HG03354 (cell line): ENCODE data around the gene TAF15.

Source experiments
- ATAC-seq: cut with Tn5 transposase; IDR thresholded peaks from one replicate; pipeline ENCODE4 v1.9.1; 2021; ENCODE audit warnings: mild to moderate bottlenecking; ENCODE audit not compliant: unreplicated experiment, poor library complexity, severe bottlenecking

Gene TAF15

DNA sequence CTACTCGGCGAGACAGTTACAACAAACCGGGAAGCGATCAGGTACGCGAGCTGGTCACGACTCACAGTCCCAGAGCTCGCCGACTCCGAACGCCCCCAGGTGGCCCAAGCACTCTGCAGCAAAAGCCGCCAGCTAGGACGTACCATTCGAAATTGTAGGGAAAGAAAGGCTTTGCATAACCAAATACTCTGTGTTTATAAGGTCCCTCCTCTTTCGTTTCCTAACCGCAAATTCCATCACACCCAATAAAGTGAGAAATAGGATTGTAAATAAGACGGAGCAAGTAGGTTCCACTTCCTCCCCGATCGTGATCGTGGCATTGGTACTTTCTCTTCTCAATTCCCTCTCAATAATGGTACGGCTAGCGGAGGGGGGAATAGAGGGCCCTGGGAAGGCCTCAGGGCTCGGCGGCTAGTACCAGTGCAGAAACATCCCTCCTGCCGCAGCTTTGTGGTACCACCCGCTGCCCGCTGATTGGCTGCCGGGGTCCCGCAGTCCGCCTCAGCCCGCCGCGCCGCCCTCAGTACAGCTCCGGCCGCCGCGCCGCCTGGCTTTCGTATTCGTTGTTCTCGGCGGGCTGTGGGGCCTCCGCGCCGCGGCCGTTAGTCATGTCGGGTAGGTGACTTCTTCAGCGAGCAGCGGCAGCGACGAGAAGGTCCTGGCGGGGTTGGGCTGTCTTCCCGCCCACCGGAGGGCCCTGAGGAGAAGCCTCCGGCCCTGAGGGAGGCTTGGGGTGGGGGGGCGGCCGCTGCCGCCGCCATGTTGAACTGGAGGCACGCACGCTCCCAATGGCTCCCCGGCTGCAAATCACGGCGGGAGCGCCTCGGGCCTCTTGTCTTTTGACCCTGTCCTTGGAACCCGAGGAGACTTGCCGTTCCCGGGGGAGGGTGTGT lies at the start of gene TAF15:
TAF15 (plus strand) TSS at position 523 of the 893 bp plus-strand sequence; CDS start at position 609, 86 bp downstream.
- ATAC-seq, result peak; percentile 92

- ATAC-seq, result no peak
Observed at GRCh38 chr17:35760587-35760986, 48.7 kb upstream of the TAF15 start, which contains the start of gene C17orf50. TSS of gene C17orf50 (plus strand) at chr17:35760887. CDS start at chr17:35760942, 55 bp downstream.

- ATAC-seq, result no peak
Observed at GRCh38 chr17:35761601-35762000, 47.7 kb upstream of the TAF15 start.

- no peak for ATAC-seq
Observed at GRCh38 chr17:35763767-35764122, 45.5 kb upstream of the TAF15 start.

DNA sequence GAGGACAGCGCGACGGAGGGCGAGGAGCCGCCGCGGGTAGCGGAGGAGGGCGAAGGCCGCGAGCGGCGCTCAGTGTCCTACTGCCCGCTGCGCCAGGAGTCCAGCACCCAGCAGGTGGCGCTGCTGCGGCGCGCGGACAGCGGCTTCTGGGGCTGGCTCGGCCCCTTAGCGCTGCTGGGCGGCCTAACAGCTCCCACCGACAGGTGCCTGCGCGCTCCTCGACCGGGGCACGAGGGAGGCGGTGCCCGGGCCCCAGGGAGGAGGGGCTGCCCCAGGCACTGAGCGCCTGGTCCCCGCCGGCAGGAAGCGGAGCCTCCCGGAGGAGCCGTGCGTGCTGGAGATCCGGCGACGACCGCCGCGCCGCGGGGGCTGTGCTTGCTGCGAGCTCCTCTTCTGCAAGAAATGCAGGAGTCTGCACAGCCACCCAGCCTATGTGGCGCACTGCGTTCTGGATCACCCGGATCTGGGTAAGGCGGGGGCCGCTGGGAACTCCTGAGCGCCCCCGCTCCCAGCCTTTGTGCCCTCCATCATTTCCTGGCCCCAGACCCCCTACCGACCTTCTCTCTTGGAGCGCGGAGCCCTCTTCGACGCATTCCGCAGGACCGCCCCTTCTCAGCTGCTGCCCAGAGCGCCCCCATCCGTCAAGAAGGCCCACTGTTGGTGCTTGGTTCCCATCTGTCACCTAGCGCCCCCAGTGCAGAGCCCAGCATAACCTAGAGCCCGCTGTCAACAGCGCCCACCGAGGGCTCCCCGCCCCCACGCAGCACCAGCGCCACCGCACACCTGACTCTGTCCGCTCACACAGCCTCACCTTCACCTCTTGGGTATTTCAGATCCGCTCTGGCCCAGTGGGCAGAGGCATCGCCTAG lies 44.9 kb upstream of the TAF15 start:
- peak; percentile 88 for ATAC-seq

DNA sequence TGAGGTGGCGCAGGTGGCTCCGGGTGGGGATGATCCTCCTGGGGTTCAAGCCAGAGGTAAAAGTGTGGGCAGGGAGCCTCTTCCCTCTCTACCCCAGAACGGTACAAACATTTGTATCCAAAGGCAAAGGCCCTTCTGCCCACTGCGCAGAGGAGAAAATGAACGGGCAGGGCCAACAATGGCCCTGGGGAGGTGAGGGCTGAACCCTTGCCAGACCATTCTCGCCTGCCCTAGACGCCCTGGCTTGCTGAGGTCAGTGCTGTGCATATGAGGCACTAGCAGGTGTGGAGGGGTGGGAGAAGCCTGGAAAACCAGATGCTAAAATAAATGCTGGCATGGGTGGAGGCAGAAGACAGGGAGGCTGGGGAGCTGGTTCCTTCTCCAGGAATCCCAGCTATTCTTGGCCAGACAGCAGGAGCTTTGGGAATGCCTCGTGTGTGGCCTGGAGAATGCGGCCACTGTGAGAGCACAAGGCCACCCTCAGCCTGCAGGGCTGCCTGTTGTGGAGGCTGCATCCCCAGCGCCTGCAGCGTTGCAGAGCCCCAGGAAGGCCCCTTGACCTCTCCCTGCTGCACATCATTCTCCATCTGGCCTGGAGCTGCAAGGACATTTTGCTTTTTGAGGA lies 44.1 kb upstream of the TAF15 start:
- ATAC-seq, result no peak

- ATAC-seq, result no peak
Observed at GRCh38 chr17:35765756-35766488, 43.4 kb upstream of the TAF15 start.

GRCh38 chr17:35766489-35766877 lies 42.8 kb upstream of the TAF15 start:
- no peak for ATAC-seq

DNA sequence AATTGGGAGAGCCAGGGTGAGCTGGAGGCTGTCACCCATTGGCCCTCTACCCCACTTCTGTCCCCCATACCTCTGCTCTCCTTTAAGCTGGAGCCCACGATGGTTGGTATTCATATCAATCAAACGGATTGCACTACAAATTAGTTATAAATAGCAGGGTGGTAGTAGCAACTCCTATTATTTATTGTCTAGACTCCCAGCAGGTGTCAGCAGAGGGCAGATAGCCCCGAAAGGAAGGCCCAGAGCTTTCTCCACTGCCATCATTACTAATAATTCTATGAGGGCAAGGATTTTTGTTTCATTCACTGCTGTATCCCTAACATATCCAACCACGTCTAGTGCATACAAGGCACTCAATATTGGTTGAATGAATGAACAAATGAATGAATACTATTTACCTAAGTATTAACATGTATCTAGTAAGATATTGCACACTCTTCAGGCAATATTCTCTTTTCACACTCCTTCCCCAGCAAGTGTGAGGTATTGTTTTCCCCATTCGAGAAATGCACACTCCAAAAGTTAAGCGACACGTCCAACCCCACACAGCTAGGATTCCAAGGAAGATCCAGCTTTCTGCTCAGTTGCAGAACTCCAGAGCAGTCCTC lies 42.3 kb upstream of the TAF15 start:
- no peak for ATAC-seq

- no peak for ATAC-seq
Observed at GRCh38 chr17:35768797-35769196, 40.5 kb upstream of the TAF15 start.

DNA sequence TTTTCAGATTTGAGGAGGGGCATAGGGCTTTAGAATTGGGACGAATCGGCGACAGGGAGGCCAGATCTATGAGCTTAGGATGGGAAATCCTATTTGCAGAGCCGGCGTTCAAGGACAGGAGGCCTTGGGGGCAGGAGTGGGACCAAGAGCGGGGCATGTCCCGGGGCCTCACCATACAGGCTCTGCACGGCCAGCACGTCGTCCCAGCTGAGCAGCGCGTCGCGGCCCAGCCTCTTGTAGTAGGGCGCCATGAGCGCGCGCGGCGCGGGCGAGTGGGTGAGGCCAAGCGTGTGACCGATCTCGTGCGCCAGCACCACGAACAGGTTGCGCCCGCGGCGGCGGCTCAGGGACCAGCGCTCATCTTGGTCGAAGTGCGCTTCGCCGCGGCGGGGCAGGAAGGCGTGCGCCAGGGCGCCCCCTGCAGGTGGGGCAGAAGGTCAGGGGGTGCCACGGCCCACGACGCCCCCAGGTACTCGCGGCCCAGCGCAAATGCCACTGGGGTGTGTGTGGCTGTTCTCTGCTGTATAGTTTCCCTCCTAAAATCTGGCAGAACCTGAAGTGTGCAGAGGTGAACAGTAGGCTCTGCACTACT lies 39.3 kb upstream of the TAF15 start:
- ATAC-seq, result no peak

DNA sequence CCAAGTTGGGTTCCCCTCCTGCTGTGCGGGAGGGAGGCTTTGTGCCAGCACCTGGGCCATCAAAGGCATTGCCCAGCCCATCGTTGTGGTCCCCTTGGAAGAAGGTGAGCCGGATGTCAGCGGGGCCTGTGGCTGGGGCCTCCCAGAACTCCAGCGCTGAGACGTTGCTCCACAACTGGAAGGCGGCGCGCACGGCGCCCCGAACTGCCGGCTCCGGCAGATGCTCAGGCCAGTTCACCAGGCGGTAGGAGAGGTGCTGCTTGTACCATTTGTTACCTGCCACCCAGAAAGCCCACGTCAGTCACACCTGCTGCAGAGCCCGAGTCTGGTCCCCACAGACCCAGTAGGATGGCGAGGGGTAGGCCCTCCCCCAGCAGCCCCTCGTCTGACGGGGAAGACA lies 36.2 kb upstream of the TAF15 start:
- no peak for ATAC-seq

GRCh38 chr17:35773679-35774425 lies 35.4 kb upstream of the TAF15 start:
- no peak for ATAC-seq

- no peak for ATAC-seq
Observed at GRCh38 chr17:35774499-35774898, 34.8 kb upstream of the TAF15 start.

- ATAC-seq, result no peak
Observed at GRCh38 chr17:35775039-35775438, 34.2 kb upstream of the TAF15 start.

DNA sequence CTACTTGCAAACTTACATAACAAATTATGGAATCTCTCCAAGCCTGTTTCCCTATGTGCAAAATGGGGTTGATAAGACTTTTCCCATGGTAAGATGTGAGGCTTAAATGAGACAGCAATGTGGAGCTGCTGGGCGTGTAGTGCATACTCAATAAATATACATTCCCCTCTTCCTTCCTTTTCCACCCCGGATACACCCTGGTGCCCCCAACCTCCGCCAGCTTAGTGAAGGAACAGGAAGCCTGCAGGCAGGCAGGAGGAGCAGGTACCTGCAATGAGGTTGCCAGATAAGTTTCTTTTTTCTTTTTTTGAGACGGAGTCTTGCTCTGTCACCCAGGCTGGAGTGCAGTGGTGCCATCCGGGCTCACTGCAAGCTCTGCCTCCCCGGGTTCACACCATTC lies 33.7 kb upstream of the TAF15 start:
- ATAC-seq, result no peak

GRCh38 chr17:35778641-35779196 lies 30.6 kb upstream of the TAF15 start:
- no peak for ATAC-seq

DNA sequence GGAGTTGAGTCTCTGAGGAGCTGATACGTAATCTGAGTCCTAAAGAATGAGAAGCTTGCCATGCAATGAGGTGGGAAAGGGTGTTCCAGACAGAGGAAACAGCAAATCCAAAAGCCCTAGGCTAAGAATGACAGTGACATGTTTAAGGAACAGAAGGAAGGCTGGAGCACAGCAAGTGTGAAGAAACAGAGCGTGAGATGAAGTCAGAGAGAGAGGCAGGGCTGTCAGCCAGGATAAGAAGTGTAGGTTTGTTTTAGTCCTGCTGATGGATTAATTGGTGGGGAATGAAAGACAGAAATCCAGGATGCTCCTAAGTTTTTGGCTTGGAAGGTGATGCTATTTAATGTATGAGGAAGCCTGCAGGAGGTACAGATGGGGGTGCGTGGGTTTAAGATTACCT lies 28.3 kb upstream of the TAF15 start:
- no peak for ATAC-seq
